ENCODE data around the gene NRXN2.

DNA sequence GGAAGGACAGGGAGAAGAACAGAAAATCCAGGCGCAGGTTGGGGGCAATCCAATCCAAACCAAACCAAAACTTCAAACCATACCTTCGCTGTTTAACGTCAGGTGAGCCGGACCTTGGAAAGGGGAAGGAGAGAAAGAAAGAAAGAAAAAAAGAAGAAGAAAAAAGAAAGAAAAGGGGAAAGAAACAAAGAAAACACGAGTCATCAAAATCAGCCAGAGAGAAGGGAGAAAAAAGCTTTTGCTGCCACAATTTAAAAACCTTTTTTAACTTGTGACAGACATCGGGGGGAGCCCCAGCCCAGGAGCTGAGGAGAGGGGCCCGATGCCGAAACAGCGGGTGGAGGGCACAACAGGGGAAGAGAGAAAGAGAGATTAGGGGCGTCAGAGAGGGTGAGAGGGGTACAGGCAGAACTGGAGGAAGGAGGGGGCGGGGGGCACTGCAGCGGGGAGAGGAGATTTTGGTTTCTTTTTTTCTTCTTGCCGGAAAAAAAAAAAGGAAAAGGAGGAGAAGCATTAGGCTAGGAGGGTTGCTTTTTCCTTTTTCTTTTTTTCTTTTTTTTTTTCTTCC is 30.1 kb downstream of the NRXN2 start:
- TF ChIP-seq CEBPB (IDR thresholded peaks at IDR 0.05) (no peak), EP300 (IDR thresholded peaks at IDR 0.05; ENCODE audit: borderline replicate concordance) (no peak), RAD21 (IDR thresholded peaks at IDR 0.05; ENCODE audit: low read depth) (no peak)
- TF ChIP-seq, protein P1, sequence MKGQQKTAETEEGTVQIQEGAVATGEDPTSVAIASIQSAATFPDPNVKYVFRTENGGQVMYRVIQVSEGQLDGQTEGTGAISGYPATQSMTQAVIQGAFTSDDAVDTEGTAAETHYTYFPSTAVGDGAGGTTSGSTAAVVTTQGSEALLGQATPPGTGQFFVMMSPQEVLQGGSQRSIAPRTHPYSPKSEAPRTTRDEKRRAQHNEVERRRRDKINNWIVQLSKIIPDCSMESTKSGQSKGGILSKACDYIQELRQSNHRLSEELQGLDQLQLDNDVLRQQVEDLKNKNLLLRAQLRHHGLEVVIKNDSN (IDR thresholded peaks at IDR 0.05), result no peak
- TF ChIP-seq, protein P2, sequence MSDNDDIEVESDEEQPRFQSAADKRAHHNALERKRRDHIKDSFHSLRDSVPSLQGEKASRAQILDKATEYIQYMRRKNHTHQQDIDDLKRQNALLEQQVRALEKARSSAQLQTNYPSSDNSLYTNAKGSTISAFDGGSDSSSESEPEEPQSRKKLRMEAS (IDR thresholded peaks at IDR 0.05), result no peak

Measured in Ishikawa (cell line).